GM21529 (cell line): ENCODE measurements around the gene PHLDB3.
A peak's percentile ranks its signal among the peaks of the same experiment; 100 is the strongest.
"Not testable (repeated sequence)": the region's sequence is repeated elsewhere in the genome, so short reads cannot be mapped to it uniquely, and the experiment has no call there.

Experiments
- ATAC-seq: cut with Tn5 transposase; IDR thresholded peaks from one replicate; pipeline ENCODE4 v1.9.1; 2021; ENCODE audit not compliant: unreplicated experiment

PHLDB3 gene

DNA sequence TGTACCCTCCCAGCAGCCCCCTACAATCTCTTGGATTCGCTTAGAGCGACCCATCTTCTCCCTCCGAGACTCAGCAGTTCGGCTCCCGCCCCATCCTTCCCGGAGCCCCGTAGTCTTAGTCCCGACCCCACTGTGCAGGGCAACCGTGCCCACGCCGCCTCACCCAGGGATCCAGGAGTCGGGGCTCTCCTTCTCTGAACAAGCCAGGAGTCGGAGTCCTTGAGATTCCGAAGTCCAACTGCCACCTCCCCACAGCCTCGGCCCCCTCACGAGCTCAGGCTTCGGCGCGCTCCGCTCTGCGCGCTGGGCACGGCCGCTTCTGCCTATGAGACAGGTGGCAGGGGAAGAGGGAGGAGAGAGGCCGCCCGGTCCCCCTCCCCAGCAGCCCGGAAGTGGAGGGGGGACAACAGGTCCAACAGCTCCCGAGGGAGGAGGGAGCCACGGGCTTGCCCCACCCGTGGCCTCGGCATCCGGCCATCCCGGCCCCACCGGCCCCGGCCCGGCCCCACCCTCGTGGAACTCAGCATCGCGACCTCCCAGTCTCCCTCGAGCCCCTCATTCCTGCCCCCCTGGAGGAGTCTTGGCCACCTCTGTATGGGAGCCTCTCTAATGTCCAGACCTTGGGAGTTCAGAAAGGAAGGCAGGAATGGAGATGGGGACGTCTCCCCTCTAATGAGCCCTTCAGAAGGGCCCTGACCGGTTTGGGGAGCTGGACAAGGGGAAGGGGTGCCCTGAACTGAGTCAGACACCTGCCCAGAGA is at the start of gene PHLDB3:
Gene PHLDB3, minus strand, starts transcription at position 321 of the 760 bp plus-strand sequence. CDS start 628 bp downstream, outside the sequence.
- ATAC-seq, result peak; percentile 27

- ATAC-seq, result no peak
Measured at GRCh38 chr19:43553656-43554055, 49.1 kb upstream of the PHLDB3 start.

GRCh38 chr19:43552616-43553015 is 48.1 kb upstream of the PHLDB3 start:
- ATAC-seq, result no peak

- no peak for ATAC-seq
Measured at GRCh38 chr19:43552198-43552450, 47.6 kb upstream of the PHLDB3 start.

DNA sequence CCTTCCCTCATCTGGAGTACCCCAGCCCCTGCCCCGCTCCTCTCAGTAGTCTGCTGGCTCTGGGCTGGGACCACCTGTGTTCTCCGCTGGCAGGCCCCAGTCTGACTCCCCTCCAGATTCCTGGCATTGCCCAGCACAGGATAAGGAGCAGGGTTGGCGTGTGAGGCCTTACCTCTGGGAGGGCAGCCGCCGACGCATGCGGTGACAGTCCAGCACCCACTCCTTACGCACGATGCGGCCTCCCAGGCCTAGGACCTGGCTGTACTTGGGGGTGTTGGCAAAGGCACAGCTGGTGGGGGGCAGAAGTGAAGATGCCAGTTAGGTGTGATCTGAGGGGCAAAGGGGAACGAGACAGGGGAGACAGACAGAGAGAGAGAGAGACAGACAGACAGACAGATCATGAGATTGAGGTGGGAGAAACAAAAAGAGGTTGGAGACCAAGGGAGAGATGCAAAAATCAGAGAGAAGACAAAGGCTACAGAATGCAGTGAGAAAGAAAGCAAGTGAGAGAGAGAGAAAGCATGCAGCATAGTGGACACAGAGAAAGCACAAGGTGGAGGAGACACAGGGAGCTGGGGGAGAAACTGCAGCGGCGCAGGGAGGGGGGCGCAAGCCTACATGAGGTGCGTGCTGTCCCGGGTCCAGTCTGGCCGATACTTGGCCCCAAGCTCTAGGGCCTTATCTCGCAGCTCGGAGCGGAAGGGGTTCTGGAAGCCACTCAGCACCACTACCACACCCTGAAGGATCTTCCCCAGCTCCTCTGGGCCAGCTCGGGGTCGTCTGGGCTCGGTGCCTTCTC is 47.1 kb upstream of the PHLDB3 start:
- ATAC-seq, result no peak

DNA sequence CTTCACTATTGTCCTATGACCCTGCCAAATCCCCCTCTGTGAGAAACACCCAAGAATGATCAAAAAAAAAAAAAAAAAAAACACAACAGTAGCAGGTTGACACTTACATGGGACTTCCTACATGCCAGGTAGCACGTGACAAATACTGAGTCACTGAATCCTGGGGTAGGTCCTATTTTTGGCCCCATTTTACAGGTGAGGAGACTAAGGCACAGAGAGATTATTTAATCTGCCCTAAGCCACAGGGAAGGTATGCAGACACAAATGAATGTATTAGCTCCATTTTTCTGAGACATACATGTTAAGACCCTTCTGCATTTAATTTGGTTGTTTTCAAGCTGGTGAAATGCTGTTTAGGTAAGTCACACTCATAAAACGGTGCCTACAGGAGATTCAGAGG is 44.2 kb upstream of the PHLDB3 start:
- no peak for ATAC-seq

- not testable (repeated sequence) for ATAC-seq
Measured at GRCh38 chr19:43547926-43548325, 43.4 kb upstream of the PHLDB3 start.

GRCh38 chr19:43546581-43546980 is 42.0 kb upstream of the PHLDB3 start:
- no peak for ATAC-seq

DNA sequence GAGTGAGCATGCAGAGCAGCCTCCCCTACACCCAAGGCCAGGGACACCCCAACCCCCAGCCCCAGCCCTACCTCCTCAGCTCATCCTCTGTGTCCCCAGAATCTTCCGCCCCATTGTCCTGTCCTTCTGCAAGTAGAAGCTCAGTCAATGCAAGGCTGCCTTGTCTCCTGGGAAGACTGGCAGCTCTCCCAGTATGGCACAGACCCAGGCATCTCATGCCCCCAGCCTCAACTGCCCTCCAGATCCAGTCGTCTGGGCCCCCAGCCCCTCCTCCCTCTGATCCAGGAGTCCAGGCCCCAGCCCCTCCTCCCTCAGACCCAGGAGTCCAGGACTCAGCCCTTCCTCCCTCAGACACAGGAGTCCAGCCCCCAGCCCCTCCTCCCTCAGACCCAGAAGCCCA is 41.4 kb upstream of the PHLDB3 start:
- no peak for ATAC-seq

DNA sequence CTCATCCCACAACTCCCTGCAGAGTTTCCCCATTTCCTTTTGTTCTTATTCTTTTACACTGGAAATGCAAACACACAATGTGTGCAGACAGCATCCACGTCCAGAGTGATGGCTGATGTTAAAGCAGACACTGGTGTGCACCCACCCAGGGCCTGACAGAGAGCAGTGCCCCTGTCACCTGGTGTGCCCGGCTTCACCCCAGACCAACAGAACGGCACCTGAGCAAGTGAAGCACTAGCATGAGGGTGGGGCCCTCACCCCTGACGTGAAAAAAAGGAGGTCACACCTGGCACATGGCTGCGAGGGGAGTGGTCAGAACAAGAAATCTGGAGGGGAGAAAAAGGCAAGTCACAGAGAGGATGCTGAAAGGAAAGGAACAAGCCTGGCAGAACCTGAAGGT is 40.7 kb upstream of the PHLDB3 start:
- no peak for ATAC-seq

DNA sequence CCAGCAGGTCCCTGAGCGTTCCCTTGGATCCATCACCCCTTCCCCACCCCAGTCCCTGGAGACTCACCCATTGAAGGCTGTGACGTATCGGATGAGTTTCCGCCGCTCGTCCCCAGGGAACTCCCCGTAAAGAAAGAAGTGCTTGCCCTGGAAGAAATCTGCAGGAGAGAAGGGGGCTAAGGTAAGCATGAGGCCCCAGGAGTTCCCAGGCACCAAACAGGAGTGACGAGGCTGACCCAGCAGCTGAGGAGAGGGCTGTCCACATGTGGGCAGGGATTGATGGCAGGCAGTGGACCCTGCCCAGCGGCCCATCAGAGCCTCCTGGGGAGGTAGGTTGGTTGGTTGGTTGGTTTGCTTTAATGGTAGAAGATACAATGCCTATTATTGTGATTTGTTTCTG is 39.5 kb upstream of the PHLDB3 start:
- no peak for ATAC-seq

DNA sequence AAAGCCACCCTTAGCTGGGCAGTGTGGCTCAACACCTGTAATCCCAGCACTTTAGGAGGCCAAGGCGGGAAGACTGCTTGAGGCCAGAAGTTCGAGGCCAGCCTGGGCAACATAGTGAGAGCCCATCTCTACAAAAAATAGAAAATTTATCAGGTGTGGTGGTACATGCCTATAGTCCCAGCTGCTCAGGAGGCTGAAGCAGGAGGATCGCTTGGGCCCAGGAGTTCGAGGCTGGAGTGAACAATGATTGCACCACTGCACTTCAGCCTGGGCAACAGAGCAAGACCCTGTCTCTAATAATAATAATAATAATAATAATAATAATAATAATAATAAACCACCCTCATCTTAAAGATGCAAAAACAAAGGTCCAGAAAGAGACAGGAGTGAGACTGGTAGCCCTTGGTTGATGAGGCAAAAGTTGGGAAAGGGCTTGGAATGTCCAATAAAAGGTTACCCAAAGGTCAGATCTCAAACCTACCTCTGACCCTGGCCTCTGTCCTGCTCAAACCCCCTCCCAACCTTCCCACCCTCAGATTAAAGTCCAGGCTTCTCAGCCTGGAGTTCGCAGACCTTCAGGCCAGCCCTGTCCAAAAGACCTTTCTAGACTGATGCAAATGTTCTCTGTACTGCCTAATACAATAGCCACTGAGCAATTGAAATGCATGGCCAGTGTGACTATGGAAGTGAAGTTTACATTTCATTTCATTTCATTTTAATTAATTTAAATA is 37.5 kb upstream of the PHLDB3 start:
- ATAC-seq, result no peak

- ATAC-seq, result no peak
Measured at GRCh38 chr19:43540381-43540780, 35.8 kb upstream of the PHLDB3 start.

- no peak for ATAC-seq
Measured at GRCh38 chr19:43538922-43539321, 34.4 kb upstream of the PHLDB3 start.

DNA sequence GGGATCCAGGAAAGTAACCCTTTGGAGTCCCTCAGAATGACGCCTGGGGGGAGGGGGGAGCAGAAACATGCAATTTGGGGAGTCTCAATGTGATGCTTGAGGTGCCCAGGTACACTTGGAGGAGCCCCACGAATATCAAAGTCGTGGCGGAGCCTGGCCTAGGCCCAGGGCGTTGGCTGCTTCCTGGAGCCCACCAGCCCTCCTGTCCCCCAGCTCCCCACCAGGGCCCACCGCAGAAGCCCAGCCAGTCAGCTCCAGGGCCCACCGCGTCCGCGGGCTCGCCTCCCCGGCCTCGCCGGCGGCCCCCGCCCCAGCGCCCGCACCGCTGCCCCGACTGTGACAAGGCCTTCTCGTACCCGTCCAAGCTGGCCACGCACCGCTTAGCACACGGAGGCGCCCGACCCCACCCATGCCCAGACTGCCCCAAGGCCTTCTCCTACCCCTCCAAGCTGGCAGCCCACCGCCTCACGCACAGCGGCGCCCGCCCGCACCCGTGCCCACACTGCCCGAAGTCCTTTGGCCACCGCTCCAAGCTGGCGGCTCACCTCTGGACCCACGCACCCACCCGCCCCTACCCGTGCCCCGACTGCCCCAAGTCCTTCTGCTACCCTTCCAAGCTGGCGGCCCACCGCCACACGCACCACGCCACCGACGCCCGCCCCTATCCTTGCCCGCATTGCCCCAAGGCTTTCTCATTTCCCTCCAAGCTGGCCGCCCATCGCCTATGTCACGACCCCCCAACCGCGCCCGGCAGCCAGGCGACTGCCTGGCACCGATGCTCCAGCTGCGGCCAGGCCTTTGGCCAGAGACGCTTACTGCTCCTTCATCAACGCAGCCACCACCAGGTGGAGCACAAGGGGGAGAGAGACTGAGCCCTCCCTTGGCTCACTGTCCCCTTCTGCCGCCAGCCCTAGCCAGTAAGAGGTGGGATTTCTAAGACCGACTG is 30.5 kb upstream of the PHLDB3 start:
- no peak for ATAC-seq

GRCh38 chr19:43534305-43534815 is 29.8 kb upstream of the PHLDB3 start:
- no peak for ATAC-seq

GRCh38 chr19:43533546-43534304 is 29.2 kb upstream of the PHLDB3 start:
- ATAC-seq, result peak; percentile 59

- ATAC-seq, result peak; percentile 50
Measured at GRCh38 chr19:43532962-43533545, 28.5 kb upstream of the PHLDB3 start, which contains the start of gene ZNF575. Gene ZNF575 (plus strand): TSS chr19:43533188. CDS start chr19:43534423, 1,235 bp downstream.

- peak; percentile 17 for ATAC-seq
Measured at GRCh38 chr19:43532571-43532961, 28.0 kb upstream of the PHLDB3 start.
